Right lobe of liver (tissue), 6 donors: ENCODE results near the gene DUSP16. TPM values are rescaled to one million over a fixed set of nuclear protein-coding genes. Genes with fewer than 3 reads are reported as not detected.

ENCODE experiments used
- ATAC-seq, 4 donors: fragments of 200-7000 bp; cut with Tn5 transposase; one replicate each; pipeline ENCODE4 v1.9.1; 2020; ENCODE audit warnings: mild to moderate bottlenecking in 4 of 4, moderate library complexity in 4 of 4
- DNase-seq, 3 donors: peaks; one replicate each; pipeline ENCODE4 v3.0.0-alpha.2; 2020
- H3K27ac ChIP-seq, 3 donors: fragments of 200-600 bp; one replicate each; pipeline ENCODE4 v1.8.0; 2022
- H3K27me3 ChIP-seq, 2 donors: fragments of 200-600 bp; one replicate each; pipeline ENCODE4 v1.8.0; 2022
- H3K36me3 ChIP-seq, 4 donors: fragments of 200-600 bp; sonication (generic) in 1 of 4; one replicate each; pipeline versions ENCODE4 v1.5.1 to v1.8.0; 2017 to 2022; ENCODE audit warnings: control low read depth in 1 of 4
- H3K4me1 ChIP-seq, 4 donors: fragments of 200-600 bp; sonication (generic) in 1 of 4; one replicate each; pipeline versions ENCODE4 v1.5.1 to v1.8.0; 2017 to 2022; ENCODE audit warnings: control low read depth in 1 of 4
- H3K4me3 ChIP-seq, 3 donors: fragments of 200-600 bp; one replicate each; pipeline ENCODE4 v1.8.0; 2022
- H3K9me3 ChIP-seq, 4 donors: fragments of 200-600 bp; sonication (generic) in 1 of 4; one replicate each; pipeline versions ENCODE4 v1.5.1 to v1.8.0; 2017 to 2022; ENCODE audit warnings: control low read depth in 1 of 4
- CTCF ChIP-seq, 4 donors: fragments of 200-600 bp in 3 of 4; fragments of 450-650 bp in 1 of 4; IDR thresholded peaks; one replicate each; pipeline versions ENCODE4 v1.5.1 to v1.8.0; 2016 to 2022; ENCODE audit warnings: antibody characterized with exemption in 4 of 4, mild to moderate bottlenecking in 2 of 4
- POLR2A ChIP-seq: fragments of 450-650 bp; IDR thresholded peaks from one replicate; pipeline ENCODE4 v1.6.1; 2017; ENCODE audit warnings: antibody characterized with exemption, mild to moderate bottlenecking
- WGBS: methylation state at CpG from one replicate; pipeline ENCODE4 v1.1.6; 2018; ENCODE audit warnings: low coverage, low lambda C conversion rate; ENCODE audit not compliant: insufficient coverage; ENCODE audit errors: missing lambda C conversion rate; 5-methylcytosine and 5-hydroxymethylcytosine counted together
- intact Hi-C, 2 donors: fragments of 100-400 bp; cut with DNase I; formaldehyde crosslinking; loops; one replicate each; pipeline versions ENCODE4 v1.11.2 to v1.14.1; 2022
- total RNA-seq, 6 experiments: library from RNA; depleted of rRNA in 2 of 6; stranded (reverse); fragments of >200 nt in 2 of 6; fragmentation: NEBNext Ultra II Directional in 3 of 6; extraction: Animal tissue kit (Norgen Biotek cat#: 25700) in 3 of 6; gene quantifications; one replicate each; pipeline versions ENCODE4 v1.1.0 to v1.2.4, GENCODE V29; 2016 to 2023
- donor health status: DM: no; HTN: yes; CAD: no.
- donor health status: DM: no; HTN: no; CAD: no.
- donor health status: DM: no; HTN: no; CAD: no.
- donor health status: DM: no; HTN: yes; CAD: no.
- donor health status: DM: no; HTN: yes; CAD: no.

DUSP16 gene
- total RNA-seq, 6 experiments from 2014 or later, result 41.9 to 74.2 (median 48.4) TPM

GRCh38 chr12:12482959-12483358 lies 79.7 kb downstream of the DUSP16 start:
- TF ChIP-seq CTCF (IDR thresholded peaks at IDR 0.05) (no peak), POLR2A (no peak)
- peak overlapping the region in 2 of 3 donors; percentile 2 to 14 for H3K27ac ChIP-seq
- 92% methylated on average over 6 of the region's 6 CpGs for WGBS
- no peak for DNase-seq
- H3K36me3 ChIP-seq, result peaks cover 0 to 44% (median 6%) of the 10 kb centered on the region in 4 donors
- peaks cover 0 to 16% (median 4%) of the 10 kb centered on the region in 4 donors for H3K4me1 ChIP-seq
- intact Hi-C loops, result no loop called here
- no peaks in the 10 kb centered on the region for H3K9me3 ChIP-seq
- H3K27me3 ChIP-seq, result no peaks in the 10 kb centered on the region
- no peak for ATAC-seq
- H3K4me3 ChIP-seq, result no peak overlapping the region

- TF ChIP-seq POLR2A, result peak; percentile 28
- TF ChIP-seq CTCF (IDR thresholded peaks at IDR 0.05), result no peak
- no peak overlapping the region for H3K4me3 ChIP-seq
- peaks cover 0 to 51% (median 10%) of the 10 kb centered on the region in 4 donors for H3K36me3 ChIP-seq
- H3K27ac ChIP-seq, result peak overlapping the region in 1 of 3 donors; percentile 14
- intact Hi-C loops, result no loop called here
- 71% methylated on average over 6 of the region's 6 CpGs for WGBS
- H3K27me3 ChIP-seq, result no peaks in the 10 kb centered on the region
- DNase-seq (no peak), ATAC-seq (no peak)
- no peaks in the 10 kb centered on the region for H3K9me3 ChIP-seq
- H3K4me1 ChIP-seq, result peaks cover 0 to 9% (median 4%) of the 10 kb centered on the region in 4 donors
These were observed 80.4 kb downstream of the DUSP16 start for GRCh38 chr12:12482150-12482761.

- WGBS, result 65% methylated on average over 2 of the region's 2 CpGs
- H3K9me3 ChIP-seq, result no peaks in the 10 kb centered on the region
- peaks cover 0 to 57% (median 13%) of the 10 kb centered on the region in 4 donors for H3K36me3 ChIP-seq
- peaks cover 0 to 4% (median under 1%) of the 10 kb centered on the region in 4 donors for H3K4me1 ChIP-seq
- intact Hi-C loops, result no loop called here
- no peak overlapping the region for H3K4me3 ChIP-seq
- DNase-seq (no peak), ATAC-seq (no peak)
- H3K27ac ChIP-seq, result no peak overlapping the region
- TF ChIP-seq POLR2A, result no peak
- no peak for TF ChIP-seq CTCF (IDR thresholded peaks at IDR 0.05)
- no peaks in the 10 kb centered on the region for H3K27me3 ChIP-seq
These were observed 81.0 kb downstream of the DUSP16 start for GRCh38 chr12:12481631-12482030.

GRCh38 chr12:12480074-12480473 lies 82.6 kb downstream of the DUSP16 start:
- no peak overlapping the region for H3K27ac ChIP-seq
- TF ChIP-seq POLR2A (no peak), CTCF (IDR thresholded peaks at IDR 0.05) (no peak)
- H3K36me3 ChIP-seq, result peaks cover 0 to 59% (median 17%) of the 10 kb centered on the region in 4 donors
- no peak for DNase-seq
- no peaks in the 10 kb centered on the region for H3K9me3 ChIP-seq
- intact Hi-C loops, result no loop called here
- no peaks in the 10 kb centered on the region for H3K27me3 ChIP-seq
- no peak for ATAC-seq
- no peak overlapping the region for H3K4me3 ChIP-seq
- 96% methylated on average over 5 of the region's 5 CpGs for WGBS
- no peaks in the 10 kb centered on the region for H3K4me1 ChIP-seq
